Adipose tissue (tissue), 3 donors: Measurements from ENCODE around the gene RAB25. TPM values are rescaled to one million over a fixed set of nuclear protein-coding genes. Genes with fewer than 3 reads are reported as not detected.
"Not testable (repeated sequence)": the region's sequence is repeated elsewhere in the genome, so short reads cannot be mapped to it uniquely, and the experiment has no call there.

ENCODE experiments used
- H3K27ac ChIP-seq: one replicate; pipeline ENCODE4 v1.5.1; 2013; ENCODE audit warnings: low read depth, low read length
- WGBS, 3 donors: extraction: QIAGEN DNeasy Blood & Tissue Kit; methylation state at CpG; one replicate each; pipeline ENCODE4 v1.1.7; 2013; 5-methylcytosine and 5-hydroxymethylcytosine counted together
- polyA plus RNA-seq, 3 donors: library from polyadenylated mRNA; stranded (reverse); fragments of 200-250 nt; gene quantifications; one replicate each; pipeline ENCODE4 v1.2.3, GENCODE V29; 2013
- donor health status: healthy with polysubstance abuse.
- donor health status: Bipolar disorder and iron deficiency.
- donor health status: healthy.

RAB25 gene
- polyA plus RNA-seq = 10 to 100 TPM in 2 of 3 donors, under 1 TPM in 1; 0.56 to 58.7 (median 11.8) TPM

GRCh38 chr1:156060937-156061636 lies at the start of gene RAB25:
Gene RAB25, plus strand, starts transcription at chr1:156061160. Its CDS starts 241 bp downstream, at chr1:156061401.
- H3K27ac ChIP-seq = no peak within 1 kb of the TSS
- WGBS, 3 donors = 17 to 63% (median 53%) methylated on average over 11 of the region's 11 CpGs

GRCh38 chr1:156012051-156012817 lies 48.7 kb upstream of the RAB25 start:
- 84 to 95% (median 89%) methylated on average over 4 of the region's 4 CpGs for WGBS, 3 donors
- H3K27ac ChIP-seq = no peak overlapping the region

GRCh38 chr1:156014829-156015228 lies 46.1 kb upstream of the RAB25 start:
- H3K27ac ChIP-seq = no peak overlapping the region
- WGBS, 3 donors = 88 to 96% (median 92%) methylated on average over 7 of the region's 7 CpGs

GRCh38 chr1:156019946-156020292 lies 41.0 kb upstream of the RAB25 start:
- 17 to 57% (median 54%) methylated on average over 8 of the region's 8 CpGs for WGBS, 3 donors
- H3K27ac ChIP-seq = no peak overlapping the region

GRCh38 chr1:156020293-156021092 lies 40.5 kb upstream of the RAB25 start, which contains the start of gene SSR2:
Gene SSR2, minus strand, starts transcription at chr1:156020951. Its CDS starts 784 bp downstream, at chr1:156020167.
- WGBS, 3 donors = 0 to 1% (median 1%) methylated on average over 44 to 45 of the region's 45 CpGs

GRCh38 chr1:156021093-156021428 lies 39.9 kb upstream of the RAB25 start:
- no peak overlapping the region for H3K27ac ChIP-seq
- 2 to 5% (median 4%) methylated on average over 4 of the region's 4 CpGs for WGBS, 3 donors

More at GRCh38 chr1:156020293-156021092, 40.5 kb upstream of the RAB25 start, which contains the start of gene SSR2:
- H3K27ac ChIP-seq = no peak within 1 kb of the TSS

GRCh38 chr1:156021954-156022353 lies 39.0 kb upstream of the RAB25 start:
- H3K27ac ChIP-seq = no peak overlapping the region
- WGBS, 3 donors = 58 to 78% (median 70%) methylated on average over 2 of the region's 2 CpGs

- 82 to 86% (median 84%) methylated on average over 5 of the region's 5 CpGs for WGBS, 3 donors
- H3K27ac ChIP-seq = no peak overlapping the region
These were observed 36.2 kb upstream of the RAB25 start for GRCh38 chr1:156024801-156025200.

- WGBS, 3 donors = 8 to 14% (median 11%) methylated on average over 9 of the region's 9 CpGs
- no peak overlapping the region for H3K27ac ChIP-seq
These were observed 35.1 kb upstream of the RAB25 start for GRCh38 chr1:156025876-156026275.

- H3K27ac ChIP-seq = no peak overlapping the region
- WGBS, 3 donors = 89 to 94% (median 90%) methylated on average over 4 of the region's 4 CpGs
These were observed 34.4 kb upstream of the RAB25 start for GRCh38 chr1:156026588-156026987.

GRCh38 chr1:156033011-156033410 lies 27.9 kb upstream of the RAB25 start:
- H3K27ac ChIP-seq = no peak overlapping the region
- WGBS, 3 donors = 52 to 69% (median 55%) methylated on average over 6 of the region's 6 CpGs

GRCh38 chr1:156034991-156035390 lies 26.0 kb upstream of the RAB25 start:
- 89 to 96% (median 91%) methylated on average over 4 of the region's 4 CpGs for WGBS, 3 donors
- not testable (repeated sequence) for H3K27ac ChIP-seq

- WGBS, 3 donors = 82 to 92% (median 92%) methylated on average over 3 of the region's 3 CpGs
- H3K27ac ChIP-seq = no peak overlapping the region
These were observed 18.1 kb upstream of the RAB25 start for GRCh38 chr1:156042828-156043227.

- WGBS, 3 donors = 83 to 90% (median 89%) methylated on average over 4 of the region's 4 CpGs
- no peak overlapping the region for H3K27ac ChIP-seq
These were observed 15.9 kb upstream of the RAB25 start for GRCh38 chr1:156045076-156045475.

- no peak overlapping the region for H3K27ac ChIP-seq
- 65 to 82% (median 73%) methylated on average over 3 of the region's 3 CpGs for WGBS, 3 donors
These were observed 12.2 kb upstream of the RAB25 start for GRCh38 chr1:156048663-156049258.

GRCh38 chr1:156050376-156050775 lies 10.6 kb upstream of the RAB25 start:
- WGBS, 3 donors = 81 to 93% (median 86%) methylated on average over 4 of the region's 4 CpGs
- no peak overlapping the region for H3K27ac ChIP-seq

- no peak overlapping the region for H3K27ac ChIP-seq
- 88 to 95% (median 94%) methylated on average over 5 to 7 of the region's 7 CpGs for WGBS, 3 donors
These were observed 9.8 kb upstream of the RAB25 start for GRCh38 chr1:156051011-156051725.
